ENCODE measurements around the gene ZNF692.
"Not testable (repeated sequence)": the region's sequence is repeated elsewhere in the genome, so short reads cannot be mapped to it uniquely, and the experiment has no call there.

Gene ZNF692

GRCh38 chr1:248810727-248811513, 48.0 kb downstream of the ZNF692 start:
- DNase-seq: no peak

GRCh38 chr1:248810000-248810726, 48.7 kb downstream of the ZNF692 start:
- no peak for DNase-seq

GRCh38 chr1:248808876-248809275, 50.0 kb downstream of the ZNF692 start:
- DNase-seq: no peak

- DNase-seq: peak in 29 of 56 donors; percentile 5 to 65 (median 37)
Observed at GRCh38 chr1:248807067-248807737, 51.7 kb downstream of the ZNF692 start.

- DNase-seq: no peak
Observed at GRCh38 chr1:248805876-248806275, 53.0 kb downstream of the ZNF692 start.

GRCh38 chr1:248804771-248805681, 53.9 kb downstream of the ZNF692 start:
- DNase-seq: no peak

GRCh38 chr1:248803501-248803900, 55.4 kb downstream of the ZNF692 start:
- not testable (repeated sequence) for DNase-seq

GRCh38 chr1:248802454-248802853, 56.4 kb downstream of the ZNF692 start:
- no peak for DNase-seq

- DNase-seq: no peak
Observed at GRCh38 chr1:248800459-248800858, 58.4 kb downstream of the ZNF692 start.
